ENCODE measurements around the gene BARHL1. TPM values are rescaled to one million over a fixed set of nuclear protein-coding genes. Genes with fewer than 3 reads are reported as not detected.

The BARHL1 gene
- polyA plus RNA-seq, 2 of the 4 experiments (the other 2 are of a cell fraction) = not detected

DNA sequence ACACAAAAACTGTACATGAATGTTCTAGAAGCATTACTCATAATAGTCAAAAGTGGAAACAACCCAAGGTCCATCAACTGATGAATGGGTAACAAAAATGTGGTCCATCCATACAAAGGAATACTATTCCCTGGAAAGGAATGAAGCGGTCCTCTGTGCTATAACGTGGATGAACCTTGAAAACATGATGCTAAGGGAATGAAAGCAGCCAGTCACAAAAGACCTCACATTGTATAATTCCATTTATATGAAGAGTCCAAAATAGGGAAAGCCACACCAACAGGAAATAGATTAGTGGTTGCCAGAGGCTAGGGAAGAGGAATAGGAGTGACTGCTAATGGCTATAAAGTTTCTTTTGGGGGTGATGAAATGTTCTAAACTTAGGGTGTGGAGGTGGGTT is 22.7 kb upstream of the BARHL1 start (continued):
- TF ChIP-seq, protein P1, sequence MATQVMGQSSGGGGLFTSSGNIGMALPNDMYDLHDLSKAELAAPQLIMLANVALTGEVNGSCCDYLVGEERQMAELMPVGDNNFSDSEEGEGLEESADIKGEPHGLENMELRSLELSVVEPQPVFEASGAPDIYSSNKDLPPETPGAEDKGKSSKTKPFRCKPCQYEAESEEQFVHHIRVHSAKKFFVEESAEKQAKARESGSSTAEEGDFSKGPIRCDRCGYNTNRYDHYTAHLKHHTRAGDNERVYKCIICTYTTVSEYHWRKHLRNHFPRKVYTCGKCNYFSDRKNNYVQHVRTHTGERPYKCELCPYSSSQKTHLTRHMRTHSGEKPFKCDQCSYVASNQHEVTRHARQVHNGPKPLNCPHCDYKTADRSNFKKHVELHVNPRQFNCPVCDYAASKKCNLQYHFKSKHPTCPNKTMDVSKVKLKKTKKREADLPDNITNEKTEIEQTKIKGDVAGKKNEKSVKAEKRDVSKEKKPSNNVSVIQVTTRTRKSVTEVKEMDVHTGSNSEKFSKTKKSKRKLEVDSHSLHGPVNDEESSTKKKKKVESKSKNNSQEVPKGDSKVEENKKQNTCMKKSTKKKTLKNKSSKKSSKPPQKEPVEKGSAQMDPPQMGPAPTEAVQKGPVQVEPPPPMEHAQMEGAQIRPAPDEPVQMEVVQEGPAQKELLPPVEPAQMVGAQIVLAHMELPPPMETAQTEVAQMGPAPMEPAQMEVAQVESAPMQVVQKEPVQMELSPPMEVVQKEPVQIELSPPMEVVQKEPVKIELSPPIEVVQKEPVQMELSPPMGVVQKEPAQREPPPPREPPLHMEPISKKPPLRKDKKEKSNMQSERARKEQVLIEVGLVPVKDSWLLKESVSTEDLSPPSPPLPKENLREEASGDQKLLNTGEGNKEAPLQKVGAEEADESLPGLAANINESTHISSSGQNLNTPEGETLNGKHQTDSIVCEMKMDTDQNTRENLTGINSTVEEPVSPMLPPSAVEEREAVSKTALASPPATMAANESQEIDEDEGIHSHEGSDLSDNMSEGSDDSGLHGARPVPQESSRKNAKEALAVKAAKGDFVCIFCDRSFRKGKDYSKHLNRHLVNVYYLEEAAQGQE (IDR thresholded peaks at IDR 0.05) = no peak
- TF ChIP-seq POLR2A (IDR thresholded peaks at IDR 0.05; ENCODE audit: low read length) = no peak
- no peak for TF ChIP-seq HOXB13 (CRISPR knock-in tag; IDR thresholded peaks at IDR 0.05; ENCODE audit: low read depth)
- TF ChIP-seq HEYL (CRISPR knock-in tag; IDR thresholded peaks at IDR 0.05) = no peak
- TF ChIP-seq, protein P2, sequence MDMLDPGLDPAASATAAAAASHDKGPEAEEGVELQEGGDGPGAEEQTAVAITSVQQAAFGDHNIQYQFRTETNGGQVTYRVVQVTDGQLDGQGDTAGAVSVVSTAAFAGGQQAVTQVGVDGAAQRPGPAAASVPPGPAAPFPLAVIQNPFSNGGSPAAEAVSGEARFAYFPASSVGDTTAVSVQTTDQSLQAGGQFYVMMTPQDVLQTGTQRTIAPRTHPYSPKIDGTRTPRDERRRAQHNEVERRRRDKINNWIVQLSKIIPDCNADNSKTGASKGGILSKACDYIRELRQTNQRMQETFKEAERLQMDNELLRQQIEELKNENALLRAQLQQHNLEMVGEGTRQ (IDR thresholded peaks at IDR 0.05) = no peak
- TF ChIP-seq MAFK (IDR thresholded peaks at IDR 0.05; ENCODE audit: partially characterized antibody) = no peak
- no peak for TF ChIP-seq SREBF2 (IDR thresholded peaks at IDR 0.05)
- no peak for TF ChIP-seq TFCP2L1 (CRISPR knock-in tag; IDR thresholded peaks at IDR 0.05)
- no peak for TF ChIP-seq BHLHE40 (IDR thresholded peaks at IDR 0.05; ENCODE audit: low read depth, low read length)
- TF ChIP-seq CHD2 (IDR thresholded peaks at IDR 0.05; ENCODE audit: low read length, partially characterized antibody) = no peak
- no peak for TF ChIP-seq CBX2 (IDR thresholded peaks at IDR 0.05; ENCODE audit: borderline replicate concordance, low read depth)

DNA sequence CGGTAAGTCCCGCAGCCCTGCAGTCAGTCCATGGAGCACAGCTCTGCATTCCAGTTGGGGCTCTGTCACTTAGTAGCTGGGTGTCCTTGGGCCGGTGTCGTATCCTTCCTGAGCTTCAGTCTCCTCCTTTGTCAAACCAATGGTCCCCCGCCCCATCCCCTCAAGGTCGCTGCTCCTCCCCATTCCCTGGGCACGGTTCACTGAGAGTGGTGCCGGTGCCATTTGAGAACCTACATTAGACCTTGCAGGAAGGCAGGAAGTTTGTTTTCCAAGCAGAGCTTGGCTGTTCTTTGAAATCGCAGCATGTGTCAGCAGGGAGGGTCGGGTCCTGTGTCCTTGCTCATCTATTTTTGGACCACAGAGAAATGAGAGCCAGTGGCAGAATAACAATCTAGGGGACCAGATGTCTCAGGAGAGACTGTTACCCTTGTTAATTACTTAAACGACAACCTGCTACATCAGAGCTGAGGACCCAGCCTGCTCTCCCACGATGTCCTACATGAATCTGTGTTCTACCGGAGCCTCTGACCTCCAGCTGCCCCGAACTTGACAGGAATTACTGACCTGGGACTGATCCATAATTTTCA is 21.7 kb upstream of the BARHL1 start:
- WGBS (ENCODE audit: missing lambda C conversion rate) = 37% methylated on average over 13 of the region's 14 CpGs
- POLR2A ChIA-PET = no interaction called here
- no peak for FAIRE-seq

More for the DNA sequence above, 21.7 kb upstream of the BARHL1 start:
- CTCF ChIA-PET = interaction anchor here (0.6 to 2.8 kb wide), 7 partner anchors 12 to 1673 kb away, joined by 3 to 14 read pairs (median 3); no protein-coding TSS in a partner anchor
- H3K4me3 ChIP-seq = no peak overlapping the region
- no peak for TF ChIP-seq HDAC2 (IDR thresholded peaks at IDR 0.05)
- no peak for TF ChIP-seq BHLHE40 (IDR thresholded peaks at IDR 0.05; ENCODE audit: low read depth, low read length)
- TF ChIP-seq, protein P1 (IDR thresholded peaks at IDR 0.05) = no peak
- no peak for TF ChIP-seq TP53 (CRISPR knock-in tag; IDR thresholded peaks at IDR 0.05)
- TF ChIP-seq ZNF302 (CRISPR knock-in tag; IDR thresholded peaks at IDR 0.05) = no peak
- TF ChIP-seq SREBF2 (IDR thresholded peaks at IDR 0.05) = no peak
- TF ChIP-seq EHF (CRISPR knock-in tag; IDR thresholded peaks at IDR 0.05) = no peak
- TF ChIP-seq RCOR1 (IDR thresholded peaks at IDR 0.05; ENCODE audit: low read depth, low read length) = no peak
- TF ChIP-seq PHF8 (IDR thresholded peaks at IDR 0.05; ENCODE audit: borderline replicate concordance, low read depth) = no peak
- no peak for TF ChIP-seq ZC3H11A (IDR thresholded peaks at IDR 0.05)
- no peak for TF ChIP-seq BCL3 (IDR thresholded peaks at IDR 0.05)
- TF ChIP-seq GATA3 (IDR thresholded peaks at IDR 0.05; ENCODE audit: borderline replicate concordance) = no peak
- TF ChIP-seq CHD2 (IDR thresholded peaks at IDR 0.05; ENCODE audit: low read length, partially characterized antibody) = no peak
- no peak for TF ChIP-seq ATOH8 (CRISPR knock-in tag; IDR thresholded peaks at IDR 0.05; ENCODE audit: low read depth)
- no peak for TF ChIP-seq FOXS1 (CRISPR knock-in tag; IDR thresholded peaks at IDR 0.05)
- no peak for TF ChIP-seq NR3C1 (IDR thresholded peaks at IDR 0.05)
- no peaks in the 10 kb centered on the region for H3K4me1 ChIP-seq
- no peak for DNase-seq (ENCODE audit: low read depth in 1 of 2, low spot score in 1 of 2)
- no peak overlapping the region for H3K27ac ChIP-seq
- no peak overlapping the region for H3K4me2 ChIP-seq
- H3K9me3 ChIP-seq = no peaks in the 10 kb centered on the region
- no peak; a peak in 1 of 6 replicates for ATAC-seq
